ENCODE measurements around the gene RDH12.

GRCh38 chr14:67762051-67762450 lies 60.4 kb downstream of the RDH12 start:
- no peak for TF ChIP-seq CTCF (IDR thresholded peaks at IDR 0.05)
- no peak for TF ChIP-seq POLR2A (IDR thresholded peaks at IDR 0.05)
